Astrocyte (in vitro differentiated cells and primary cell): ENCODE results near the gene NFU1. TPM values are rescaled to one million over a fixed set of nuclear protein-coding genes. Genes with fewer than 3 reads are reported as not detected.

Experiments
- DNase-seq: peaks from one replicate; pipeline ENCODE4 v3.0.0-alpha.2; 2010; ENCODE audit warnings: low read depth
- FAIRE-seq: peaks from 2 replicates; lab custom pipeline; 2011; peaks lifted over from hg19 to GRCh38; lab: Jason Lieb, UNC
- H2AFZ ChIP-seq: 2 replicates; pipeline ENCODE4 v1.6.0; 2012; ENCODE audit warnings: low read depth, low read length, inconsistent platforms
- H3K27ac ChIP-seq: 2 replicates; pipeline ENCODE4 v1.5.1; 2011; ENCODE audit warnings: low read depth, low read length, inconsistent platforms
- H3K27me3 ChIP-seq: 2 replicates; pipeline ENCODE4 v1.6.0; 2011; ENCODE audit warnings: low read length, inconsistent platforms; ENCODE audit not compliant: insufficient read depth
- H3K36me3 ChIP-seq: 2 replicates; pipeline ENCODE4 v1.5.1; 2011; ENCODE audit warnings: low read length, inconsistent platforms; ENCODE audit not compliant: insufficient read depth
- H3K4me1 ChIP-seq: 2 replicates; pipeline ENCODE4 v1.5.1; 2011; ENCODE audit warnings: low read length, inconsistent platforms; ENCODE audit not compliant: insufficient read depth
- H3K4me2 ChIP-seq: 2 replicates; pipeline ENCODE4 v1.6.0; 2012; ENCODE audit warnings: low read length, inconsistent platforms
- H3K4me3 ChIP-seq: 2 replicates; pipeline ENCODE4 v1.5.1; 2011; ENCODE audit warnings: low read depth, mild to moderate bottlenecking, low read length, inconsistent platforms; ENCODE audit not compliant: insufficient read depth
- H3K79me2 ChIP-seq: 2 replicates; pipeline ENCODE4 v1.6.0; 2012; ENCODE audit warnings: mild to moderate bottlenecking, low read length, inconsistent platforms; ENCODE audit not compliant: insufficient read depth
- H3K9ac ChIP-seq: 2 replicates; pipeline ENCODE4 v1.6.0; 2012; ENCODE audit warnings: mild to moderate bottlenecking, low read length, inconsistent platforms
- H3K9me3 ChIP-seq: 2 replicates; pipeline ENCODE4 v1.5.1; 2012; ENCODE audit warnings: low read depth, mild to moderate bottlenecking, low read length, inconsistent platforms; ENCODE audit not compliant: insufficient read depth
- H4K20me1 ChIP-seq: 2 replicates; pipeline ENCODE4 v1.6.0; 2012; ENCODE audit warnings: low read length, inconsistent platforms; ENCODE audit not compliant: insufficient read depth
- H3K27ac Mint-ChIP-seq: one replicate; pipeline ENCODE4 v1.8.0; 2021; ENCODE audit warnings: mild to moderate bottlenecking, mixed read lengths; ENCODE audit not compliant: unreplicated experiment
- H3K27me3 Mint-ChIP-seq: one replicate; pipeline ENCODE4 v1.8.0; 2021; ENCODE audit warnings: low read depth, mixed read lengths; ENCODE audit not compliant: unreplicated experiment
- H3K36me3 Mint-ChIP-seq: one replicate; pipeline ENCODE4 v1.8.0; 2021; ENCODE audit warnings: low read depth, mixed read lengths; ENCODE audit not compliant: unreplicated experiment
- H3K4me1 Mint-ChIP-seq: one replicate; pipeline ENCODE4 v1.8.0; 2021; ENCODE audit warnings: low read depth, mixed read lengths; ENCODE audit not compliant: unreplicated experiment
- H3K4me3 Mint-ChIP-seq: one replicate; pipeline ENCODE4 v1.8.0; 2021; ENCODE audit warnings: mild to moderate bottlenecking, moderate library complexity, mixed read lengths; ENCODE audit not compliant: unreplicated experiment
- H3K9me3 Mint-ChIP-seq: one replicate; pipeline ENCODE4 v1.8.0; 2021; ENCODE audit warnings: mild to moderate bottlenecking, mixed read lengths; ENCODE audit not compliant: unreplicated experiment
- CTCF ChIP-seq: IDR thresholded peaks from 2 replicates; pipeline ENCODE4 v1.5.1; 2011; ENCODE audit warnings: low read depth, mild to moderate bottlenecking, inconsistent platforms, low read length, moderate library complexity; ENCODE audit not compliant: insufficient read depth
- EZH2 ChIP-seq: IDR thresholded peaks from 2 replicates; pipeline ENCODE4 v1.6.1; 2012; ENCODE audit warnings: mild to moderate bottlenecking, low read length, inconsistent platforms; ENCODE audit not compliant: insufficient read depth
- total RNA-seq: library from RNA; stranded (reverse); gene quantifications from 2 replicates; pipeline ENCODE4 v1.2.1, GENCODE V29; 2021

The NFU1 gene
- total RNA-seq, 1 donor from 2014 or later = 46.6 TPM

- TF ChIP-seq EZH2 (no peak), CTCF (no peak)
- Histone ChIP-seq H4K20me1 (no peaks in the 10 kb centered on the region), H3K9me3 (no peaks in the 10 kb centered on the region), H3K9ac (peak overlapping the region; percentile 93), H3K27me3 (no peaks in the 10 kb centered on the region), H3K4me3 (peak overlapping the region; percentile 83), H3K4me1 (peaks cover 8% of the 10 kb centered on the region), H3K36me3 (no peaks in the 10 kb centered on the region), H3K79me2 (peaks cover 26% of the 10 kb centered on the region), H3K27ac (peak overlapping the region; percentile 81), H3K4me2 (peak overlapping the region; percentile 96), H2AFZ (peak overlapping the region; percentile 88)
- Mint-ChIP-seq H3K27ac (peak overlapping the region; percentile 98), H3K36me3 (no peaks in the 10 kb centered on the region), H3K4me1 (peaks cover 17% of the 10 kb centered on the region), H3K4me3 (peak overlapping the region; percentile 97), H3K9me3 (no peaks in the 10 kb centered on the region), H3K27me3 (no peaks in the 10 kb centered on the region)
- DNase-seq (peak; percentile 53), FAIRE-seq (no peak)
Measured at GRCh38 chr2:69437751-69438154, 518 bp upstream of the NFU1 start.

GRCh38 chr2:69436596-69436937, 668 bp downstream of the NFU1 start:
- H3K4me2 ChIP-seq = peak overlapping the region; percentile 96
- peak overlapping the region; percentile 97 for H3K4me3 Mint-ChIP-seq
- no peaks in the 10 kb centered on the region for H4K20me1 ChIP-seq
- H3K36me3 Mint-ChIP-seq = peaks cover 2% of the 10 kb centered on the region
- DNase-seq = no peak
- no peaks in the 10 kb centered on the region for H3K9me3 Mint-ChIP-seq
- peaks cover 26% of the 10 kb centered on the region for H3K79me2 ChIP-seq
- no peaks in the 10 kb centered on the region for H3K27me3 Mint-ChIP-seq
- H3K27me3 ChIP-seq = no peaks in the 10 kb centered on the region
- H3K27ac ChIP-seq = peak overlapping the region; percentile 81
- peaks cover 8% of the 10 kb centered on the region for H3K4me1 ChIP-seq
- H2AFZ ChIP-seq = peak overlapping the region; percentile 88
- FAIRE-seq = no peak
- peak overlapping the region; percentile 93 for H3K9ac ChIP-seq
- H3K9me3 ChIP-seq = no peaks in the 10 kb centered on the region
- TF ChIP-seq CTCF (no peak), EZH2 (no peak)
- H3K27ac Mint-ChIP-seq = peak overlapping the region; percentile 98
- peaks cover 17% of the 10 kb centered on the region for H3K4me1 Mint-ChIP-seq
- H3K36me3 ChIP-seq = peaks cover under 1% of the 10 kb centered on the region
- peak overlapping the region; percentile 83 for H3K4me3 ChIP-seq

GRCh38 chr2:69434753-69435152, 2.5 kb downstream of the NFU1 start:
- no peaks in the 10 kb centered on the region for H4K20me1 ChIP-seq
- TF ChIP-seq CTCF (no peak), EZH2 (no peak)
- H3K9me3 ChIP-seq = no peaks in the 10 kb centered on the region
- H3K27me3 ChIP-seq = no peaks in the 10 kb centered on the region
- Mint-ChIP-seq H3K4me1 (peaks cover 20% of the 10 kb centered on the region), H3K27ac (no peak overlapping the region), H3K4me3 (no peak overlapping the region), H3K36me3 (peaks cover 2% of the 10 kb centered on the region), H3K9me3 (no peaks in the 10 kb centered on the region), H3K27me3 (no peaks in the 10 kb centered on the region)
- no peak overlapping the region for H3K4me2 ChIP-seq
- no peak overlapping the region for H3K4me3 ChIP-seq
- FAIRE-seq = no peak
- no peak overlapping the region for H3K9ac ChIP-seq
- H2AFZ ChIP-seq = no peak overlapping the region
- no peak overlapping the region for H3K27ac ChIP-seq
- peaks cover 8% of the 10 kb centered on the region for H3K4me1 ChIP-seq
- no peak for DNase-seq
- peaks cover 26% of the 10 kb centered on the region for H3K79me2 ChIP-seq
- H3K36me3 ChIP-seq = peaks cover 4% of the 10 kb centered on the region
